Hematopoietic multipotent progenitor cell treated with erythropoietin and hydrocortisone succinate and interleukin-3 and kit ligand, for 17 days (in vitro differentiated cells): ENCODE results near the gene LRRC49.

Experiments used
- DNase-seq: peaks from one replicate; pipeline ENCODE4 v3.0.0-alpha.2; 2015; ENCODE audit warnings: low spot score

Gene LRRC49

DNA sequence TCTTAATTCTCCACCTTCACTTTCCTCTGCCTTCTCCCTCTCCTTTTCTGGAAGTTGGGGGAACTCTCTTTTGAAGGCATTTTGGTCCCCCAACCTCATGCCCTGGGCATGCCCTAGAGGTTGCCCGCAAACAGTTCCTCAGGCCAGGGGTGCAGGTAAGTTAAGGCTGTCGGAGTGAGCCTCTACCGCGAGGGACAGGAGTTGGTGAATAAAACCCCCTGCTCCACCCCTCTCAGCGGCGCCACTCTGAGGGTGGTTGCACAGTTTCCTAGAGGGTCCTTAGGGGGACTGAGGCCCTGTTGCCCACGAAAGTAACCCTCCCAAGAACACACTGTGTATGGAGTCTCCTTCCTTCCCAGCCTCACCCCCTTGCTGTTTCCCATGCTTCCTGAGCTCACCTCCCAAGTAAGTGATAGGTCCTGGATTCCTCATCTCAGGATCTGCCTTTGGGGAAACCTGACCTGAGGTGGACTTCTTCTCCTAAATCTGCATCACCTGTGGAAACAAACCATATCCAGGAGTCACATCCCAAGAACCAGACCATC, 199.5 kb downstream of the LRRC49 start:
- DNase-seq: no peak

- no peak for DNase-seq
Observed at GRCh38 chr15:71093054-71094024, 200.7 kb downstream of the LRRC49 start.

DNA sequence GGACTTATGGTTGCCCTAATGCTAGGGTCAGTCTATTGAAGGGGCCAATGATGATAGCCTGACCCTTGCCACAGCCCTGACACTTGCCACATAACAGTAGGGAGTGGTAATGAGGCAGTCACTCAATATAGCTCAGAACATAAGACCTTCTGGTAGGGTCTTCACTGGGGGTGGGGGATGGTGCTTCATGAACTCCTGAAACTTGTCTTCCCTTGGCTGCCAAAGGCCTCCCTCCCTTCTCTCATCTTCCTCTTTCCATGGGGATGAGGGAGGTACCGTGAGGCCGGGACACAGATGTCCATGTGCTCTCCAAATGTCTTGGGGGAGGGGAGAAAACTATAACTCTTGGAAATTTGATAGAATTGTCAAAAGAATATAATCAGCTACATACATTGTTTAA, 201.5 kb downstream of the LRRC49 start:
- DNase-seq: no peak

DNA sequence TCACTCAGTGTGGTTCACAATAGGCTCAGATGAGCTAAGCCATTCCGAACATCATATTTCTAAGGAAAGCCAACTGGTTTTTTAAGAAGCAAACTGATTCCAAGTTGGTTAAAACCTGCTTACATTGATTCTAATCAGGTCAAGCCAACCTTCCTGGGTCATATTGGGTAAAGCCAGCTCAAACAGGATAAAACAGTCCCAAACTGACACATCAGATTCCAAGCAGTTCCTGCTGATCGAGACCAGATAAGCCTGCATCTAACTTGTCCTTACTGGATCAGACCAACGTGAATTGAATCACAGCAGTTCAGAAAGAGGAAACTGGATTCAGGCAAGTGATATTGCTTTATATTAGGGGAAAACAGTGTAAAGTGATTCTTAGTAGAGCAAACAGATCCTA, 204.1 kb downstream of the LRRC49 start:
- DNase-seq: no peak

- DNase-seq: no peak
Observed at GRCh38 chr15:71097890-71098289, 205.3 kb downstream of the LRRC49 start.

DNA sequence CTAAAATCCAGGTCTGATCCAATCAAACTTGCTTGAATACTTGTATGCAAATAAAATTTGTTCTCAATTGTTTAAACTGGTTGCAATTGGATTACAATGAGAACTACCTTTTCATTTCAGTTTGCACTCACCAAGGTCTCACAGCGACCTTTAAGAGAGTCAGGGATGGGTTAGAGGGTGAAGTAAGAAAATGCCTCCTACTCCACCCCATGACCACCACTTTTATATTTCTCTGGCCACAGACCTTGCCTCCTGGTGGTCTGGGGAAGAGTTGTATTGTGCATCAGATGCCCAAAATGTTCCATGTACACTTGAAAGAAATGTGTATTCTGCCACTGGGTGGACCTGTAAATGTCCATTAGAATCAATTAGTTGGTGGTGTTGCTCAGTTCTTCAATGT, 206.3 kb downstream of the LRRC49 start:
- DNase-seq: no peak
